CD4-positive, alpha-beta T cell treated with Interferon alpha-2 for 1 hour (primary cell): ENCODE results near the gene USP17L29.
"Not testable (repeated sequence)": the region's sequence is repeated elsewhere in the genome, so short reads cannot be mapped to it uniquely, and the experiment has no call there.

Source experiments
- DNase-seq, 2 donors: peaks; one replicate each; pipeline ENCODE4 v3.0.0-alpha.2; 2020 to 2022

USP17L29 gene, protein sequence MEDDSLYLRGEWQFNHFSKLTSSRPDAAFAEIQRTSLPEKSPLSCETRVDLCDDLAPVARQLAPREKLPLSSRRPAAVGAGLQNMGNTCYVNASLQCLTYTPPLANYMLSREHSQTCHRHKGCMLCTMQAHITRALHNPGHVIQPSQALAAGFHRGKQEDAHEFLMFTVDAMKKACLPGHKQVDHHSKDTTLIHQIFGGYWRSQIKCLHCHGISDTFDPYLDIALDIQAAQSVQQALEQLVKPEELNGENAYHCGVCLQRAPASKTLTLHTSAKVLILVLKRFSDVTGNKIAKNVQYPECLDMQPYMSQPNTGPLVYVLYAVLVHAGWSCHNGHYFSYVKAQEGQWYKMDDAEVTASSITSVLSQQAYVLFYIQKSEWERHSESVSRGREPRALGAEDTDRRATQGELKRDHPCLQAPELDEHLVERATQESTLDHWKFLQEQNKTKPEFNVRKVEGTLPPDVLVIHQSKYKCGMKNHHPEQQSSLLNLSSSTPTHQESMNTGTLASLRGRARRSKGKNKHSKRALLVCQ

GRCh38 chr4:9353338-9353737, at the start of gene USP17L29:
Gene USP17L29, plus strand, starts transcription at chr4:9353638. Its CDS starts 0 bp downstream, at chr4:9353638.
- not testable (repeated sequence) for DNase-seq

- not testable (repeated sequence) for DNase-seq
Measured at GRCh38 chr4:9324191-9324590, 29.2 kb upstream of the USP17L29 start.

DNA sequence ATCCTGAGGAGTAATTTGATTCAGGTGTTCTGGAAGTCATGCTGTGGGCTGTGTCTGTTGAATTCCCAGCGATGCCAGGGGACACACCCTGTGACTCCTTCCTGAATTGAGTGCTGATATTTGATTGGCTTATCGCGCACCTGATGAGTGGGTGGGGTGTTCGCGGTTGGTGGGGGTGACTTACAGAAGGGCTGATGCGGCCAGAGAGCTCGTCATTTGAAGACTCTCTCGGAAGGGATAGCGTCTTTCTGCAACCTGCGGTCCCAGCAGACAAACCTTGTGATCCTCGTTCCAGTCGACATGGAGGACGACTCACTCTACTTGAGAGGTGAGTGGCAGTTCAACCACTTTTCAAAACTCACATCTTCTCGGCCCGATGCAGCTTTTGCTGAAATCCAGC, 28.6 kb upstream of the USP17L29 start, which contains the start of gene USP17L24:
Gene USP17L24 (plus strand): TSS at position 301 of the 400 bp plus-strand sequence. CDS start 0 bp downstream, at position 301.
- DNase-seq = not testable (repeated sequence)

DNA sequence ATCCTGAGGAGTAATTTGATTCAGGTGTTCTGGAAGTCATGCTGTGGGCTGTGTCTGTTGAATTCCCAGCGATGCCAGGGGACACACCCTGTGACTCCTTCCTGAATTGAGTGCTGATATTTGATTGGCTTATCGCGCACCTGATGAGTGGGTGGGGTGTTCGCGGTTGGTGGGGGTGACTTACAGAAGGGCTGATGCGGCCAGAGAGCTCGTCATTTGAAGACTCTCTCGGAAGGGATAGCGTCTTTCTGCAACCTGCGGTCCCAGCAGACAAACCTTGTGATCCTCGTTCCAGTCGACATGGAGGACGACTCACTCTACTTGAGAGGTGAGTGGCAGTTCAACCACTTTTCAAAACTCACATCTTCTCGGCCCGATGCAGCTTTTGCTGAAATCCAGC, 23.8 kb upstream of the USP17L29 start, which contains the start of gene USP17L25:
Gene USP17L25 (plus strand): TSS at position 301 of the 400 bp plus-strand sequence. CDS start 0 bp downstream, at position 301.
- DNase-seq = not testable (repeated sequence)

- DNase-seq = not testable (repeated sequence)
Measured at GRCh38 chr4:9334358-9334757, 19.1 kb upstream of the USP17L29 start, which contains the start of gene USP17L26. Gene USP17L26, plus strand, starts transcription at chr4:9334658. Its CDS starts 0 bp downstream, at chr4:9334658.

DNA sequence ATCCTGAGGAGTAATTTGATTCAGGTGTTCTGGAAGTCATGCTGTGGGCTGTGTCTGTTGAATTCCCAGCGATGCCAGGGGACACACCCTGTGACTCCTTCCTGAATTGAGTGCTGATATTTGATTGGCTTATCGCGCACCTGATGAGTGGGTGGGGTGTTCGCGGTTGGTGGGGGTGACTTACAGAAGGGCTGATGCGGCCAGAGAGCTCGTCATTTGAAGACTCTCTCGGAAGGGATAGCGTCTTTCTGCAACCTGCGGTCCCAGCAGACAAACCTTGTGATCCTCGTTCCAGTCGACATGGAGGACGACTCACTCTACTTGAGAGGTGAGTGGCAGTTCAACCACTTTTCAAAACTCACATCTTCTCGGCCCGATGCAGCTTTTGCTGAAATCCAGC, 14.3 kb upstream of the USP17L29 start, which contains the start of gene USP17L5:
Gene USP17L5 (plus strand): TSS at position 301 of the 400 bp plus-strand sequence. CDS start 0 bp downstream, at position 301.
- DNase-seq = not testable (repeated sequence)

GRCh38 chr4:9343848-9344247, 9.6 kb upstream of the USP17L29 start, which contains the start of gene USP17L27:
Gene USP17L27, plus strand, starts transcription at chr4:9344148. Its CDS starts 0 bp downstream, at chr4:9344148.
- not testable (repeated sequence) for DNase-seq

DNA sequence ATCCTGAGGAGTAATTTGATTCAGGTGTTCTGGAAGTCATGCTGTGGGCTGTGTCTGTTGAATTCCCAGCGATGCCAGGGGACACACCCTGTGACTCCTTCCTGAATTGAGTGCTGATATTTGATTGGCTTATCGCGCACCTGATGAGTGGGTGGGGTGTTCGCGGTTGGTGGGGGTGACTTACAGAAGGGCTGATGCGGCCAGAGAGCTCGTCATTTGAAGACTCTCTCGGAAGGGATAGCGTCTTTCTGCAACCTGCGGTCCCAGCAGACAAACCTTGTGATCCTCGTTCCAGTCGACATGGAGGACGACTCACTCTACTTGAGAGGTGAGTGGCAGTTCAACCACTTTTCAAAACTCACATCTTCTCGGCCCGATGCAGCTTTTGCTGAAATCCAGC, 4.8 kb upstream of the USP17L29 start, which contains the start of gene USP17L28:
Gene USP17L28 (plus strand): TSS at position 301 of the 400 bp plus-strand sequence. CDS start 0 bp downstream, at position 301.
- DNase-seq = not testable (repeated sequence)

DNA sequence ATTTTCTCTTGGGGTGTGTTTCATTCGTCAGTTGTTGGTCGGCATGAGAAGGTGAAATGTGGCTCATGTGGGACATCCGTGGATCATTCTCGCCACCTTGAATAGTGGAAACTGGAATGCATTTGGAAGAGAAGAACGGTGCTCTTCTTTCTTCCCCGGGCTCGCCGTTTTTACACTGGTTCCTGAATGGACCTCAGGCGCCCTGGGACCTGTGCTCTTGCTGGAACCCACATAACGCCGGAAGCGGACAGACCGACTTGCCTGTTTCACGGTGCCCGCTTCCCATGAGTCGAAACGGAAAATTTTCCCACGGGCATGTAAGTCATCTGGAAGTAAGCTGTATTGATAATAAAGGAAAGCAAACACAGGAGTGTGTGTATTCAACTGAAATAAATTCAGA, 2.6 kb upstream of the USP17L29 start:
- DNase-seq = peak; percentile 10 to 30

GRCh38 chr4:9362829-9363228, 9.4 kb downstream of the USP17L29 start, which contains the start of gene USP17L30:
Gene USP17L30, plus strand, starts transcription at chr4:9363129. Its CDS starts 0 bp downstream, at chr4:9363129.
- not testable (repeated sequence) for DNase-seq

DNA sequence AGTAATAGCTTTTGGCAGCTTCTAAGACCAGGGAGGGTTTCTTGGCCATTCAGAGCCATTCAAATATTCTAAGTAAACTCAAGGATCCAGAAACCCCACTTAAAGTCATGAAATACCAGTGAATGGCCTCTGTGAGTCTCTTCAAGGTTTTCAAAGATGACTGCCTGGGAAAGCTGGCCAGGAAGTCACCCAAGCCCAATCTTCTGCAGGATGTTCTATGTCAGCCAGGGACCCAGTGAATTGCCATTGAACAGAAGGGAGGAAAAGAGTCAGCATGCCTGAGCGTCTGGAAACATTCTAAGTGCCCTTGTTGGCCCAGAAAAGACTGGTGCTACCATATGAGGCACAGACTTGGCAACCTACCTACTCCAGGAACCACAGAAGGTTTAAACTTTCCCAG, 26.4 kb downstream of the USP17L29 start:
- not testable (repeated sequence) for DNase-seq

DNA sequence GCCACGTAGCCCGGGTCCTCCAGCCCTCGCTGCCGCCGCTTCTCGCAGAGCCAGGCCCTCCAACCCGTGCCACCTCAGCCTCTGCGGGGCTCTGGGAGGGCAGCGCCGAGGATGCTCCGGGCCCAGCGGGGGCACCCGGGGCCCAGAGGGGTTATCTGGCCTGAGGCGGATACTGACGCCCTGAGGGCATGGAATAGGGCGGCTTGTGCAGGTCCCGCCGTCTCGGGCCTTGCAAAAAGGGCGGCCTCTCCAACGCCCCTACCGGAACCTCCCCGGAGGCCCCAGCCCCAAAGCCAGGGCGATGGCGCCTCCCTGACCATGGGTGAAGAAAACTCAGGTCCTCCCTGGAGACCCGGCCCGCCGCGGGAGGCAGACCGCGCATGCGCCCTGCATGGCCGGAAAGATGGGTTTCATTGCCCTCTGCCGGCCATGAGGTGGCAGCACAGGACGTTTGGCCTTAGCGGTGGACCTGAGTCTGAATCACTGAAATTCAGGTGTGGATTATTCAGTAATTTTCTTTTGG, 27.6 kb downstream of the USP17L29 start:
- peak; percentile 52 to 67 for DNase-seq

DNA sequence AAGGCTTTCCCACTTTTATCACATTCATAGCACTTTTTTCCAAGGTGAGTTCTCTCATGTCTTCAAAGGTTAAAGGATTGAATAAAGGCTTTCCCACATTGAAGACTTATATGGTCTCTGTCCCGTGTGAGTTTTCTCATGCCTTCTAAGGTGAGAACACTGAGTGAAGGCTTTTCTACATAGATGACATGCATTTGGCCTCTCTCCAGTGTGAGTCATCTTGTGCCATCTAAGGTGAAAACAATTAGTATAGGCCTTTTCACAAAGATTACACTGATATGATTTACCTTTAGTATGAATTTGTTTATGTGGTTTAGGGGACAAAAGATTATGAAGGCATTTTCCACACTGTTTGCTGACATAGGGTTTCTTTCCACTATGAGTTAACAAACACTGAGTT, 30.7 kb downstream of the USP17L29 start:
- DNase-seq = no peak

GRCh38 chr4:9389001-9389400, 35.6 kb downstream of the USP17L29 start:
- DNase-seq = not testable (repeated sequence)
